CD1c-positive myeloid dendritic cell (primary cell): Measurements from ENCODE around the gene HSF4.
"Not testable (repeated sequence)": the region's sequence is repeated elsewhere in the genome, so short reads cannot be mapped to it uniquely, and the experiment has no call there.

Experiments used
- DNase-seq: peaks from one replicate; pipeline ENCODE4 v3.0.0-alpha.2; 2016; ENCODE audit errors: extremely low spot score

The HSF4 gene, protein sequence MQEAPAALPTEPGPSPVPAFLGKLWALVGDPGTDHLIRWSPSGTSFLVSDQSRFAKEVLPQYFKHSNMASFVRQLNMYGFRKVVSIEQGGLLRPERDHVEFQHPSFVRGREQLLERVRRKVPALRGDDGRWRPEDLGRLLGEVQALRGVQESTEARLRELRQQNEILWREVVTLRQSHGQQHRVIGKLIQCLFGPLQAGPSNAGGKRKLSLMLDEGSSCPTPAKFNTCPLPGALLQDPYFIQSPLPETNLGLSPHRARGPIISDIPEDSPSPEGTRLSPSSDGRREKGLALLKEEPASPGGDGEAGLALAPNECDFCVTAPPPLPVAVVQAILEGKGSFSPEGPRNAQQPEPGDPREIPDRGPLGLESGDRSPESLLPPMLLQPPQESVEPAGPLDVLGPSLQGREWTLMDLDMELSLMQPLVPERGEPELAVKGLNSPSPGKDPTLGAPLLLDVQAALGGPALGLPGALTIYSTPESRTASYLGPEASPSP

DNA sequence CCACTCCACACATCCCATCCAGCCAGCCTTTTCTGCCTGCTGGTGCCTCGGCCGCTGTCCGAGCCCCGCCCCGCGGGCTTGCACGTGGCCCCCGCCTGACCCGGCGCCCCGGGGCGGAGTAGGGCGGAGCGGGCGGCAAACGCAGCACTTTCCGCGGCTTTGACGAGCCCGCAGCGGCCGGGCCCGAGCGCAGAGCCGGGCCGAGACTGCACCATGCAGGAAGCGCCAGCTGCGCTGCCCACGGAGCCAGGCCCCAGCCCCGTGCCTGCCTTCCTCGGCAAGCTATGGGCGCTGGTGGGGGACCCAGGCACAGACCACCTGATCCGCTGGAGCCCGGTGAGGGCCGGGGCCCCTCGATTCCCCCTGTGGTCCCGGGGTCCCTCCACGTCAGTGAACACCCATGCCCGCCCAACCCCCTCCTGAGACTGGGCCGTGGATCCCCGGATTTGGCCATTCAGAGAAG is at the start of gene HSF4:
TSS of gene HSF4 (plus strand) at position 147 of the 463 bp plus-strand sequence. CDS start at position 214, 67 bp downstream.
- DNase-seq: peak; percentile 72

GRCh38 chr16:67114793-67115192 is 49.8 kb upstream of the HSF4 start:
- no peak for DNase-seq

DNA sequence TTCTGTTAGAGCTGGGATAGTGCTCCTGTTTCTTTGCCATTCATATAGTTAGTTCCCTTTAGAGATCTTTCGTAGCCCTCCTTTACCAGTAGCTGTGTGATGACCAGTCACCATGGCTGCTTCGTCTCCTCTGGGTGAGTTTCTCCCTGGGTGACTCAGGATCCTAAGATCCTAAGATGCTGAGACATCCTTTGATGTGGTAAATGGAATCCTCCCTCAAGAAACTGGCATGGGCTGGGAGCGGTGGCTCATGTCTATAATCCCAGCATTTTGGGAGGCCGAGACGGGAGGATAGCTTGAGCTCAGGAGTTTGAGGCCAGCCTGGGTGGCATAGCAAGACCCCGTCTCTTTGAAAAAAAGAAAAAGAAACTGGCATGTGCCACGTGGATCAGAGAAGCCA is 48.9 kb upstream of the HSF4 start:
- DNase-seq: peak; percentile 43

GRCh38 chr16:67116388-67117311 is 47.9 kb upstream of the HSF4 start:
- DNase-seq: no peak

- DNase-seq: no peak
Measured at GRCh38 chr16:67117716-67118115, 46.8 kb upstream of the HSF4 start.

GRCh38 chr16:67120025-67120424 is 44.5 kb upstream of the HSF4 start:
- DNase-seq: no peak

DNA sequence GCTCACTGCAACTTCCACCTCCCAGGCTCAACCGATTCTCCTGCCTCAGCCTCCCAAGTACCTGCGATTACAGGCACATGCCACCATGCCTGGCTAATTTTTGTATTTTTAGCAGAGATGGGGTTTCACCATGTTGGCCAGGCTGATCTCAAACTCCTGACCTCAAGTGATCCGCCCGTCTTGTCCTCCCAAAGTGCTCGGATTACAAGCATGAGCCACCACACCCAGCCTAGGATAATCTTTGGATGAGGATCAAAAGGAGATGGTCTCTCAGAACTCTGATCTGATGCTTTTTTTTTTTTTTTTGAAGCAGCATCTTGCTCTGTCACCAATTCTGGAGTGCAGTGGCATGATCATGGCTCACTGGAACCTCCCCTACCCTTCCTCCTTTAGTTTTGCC is 41.7 kb upstream of the HSF4 start:
- not testable (repeated sequence) for DNase-seq

DNA sequence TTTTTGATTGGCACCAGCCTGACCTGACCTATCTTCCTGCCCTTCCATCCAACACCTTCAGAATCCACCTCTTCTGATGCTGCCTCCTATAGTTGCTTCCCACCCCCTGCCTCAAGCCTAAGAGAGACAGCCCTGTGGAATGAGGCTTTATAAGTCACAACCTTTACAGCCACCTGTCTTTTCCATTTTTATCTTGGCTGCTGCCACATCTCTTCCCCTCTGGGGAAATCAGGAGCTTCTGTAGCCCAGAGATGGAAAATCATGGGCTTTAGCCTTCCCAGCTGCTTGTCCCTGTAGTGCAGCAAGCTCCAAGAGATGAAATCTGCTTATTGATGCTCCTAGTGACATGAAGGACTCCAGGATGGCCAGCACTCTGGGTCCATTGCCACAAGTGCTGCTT is 36.1 kb upstream of the HSF4 start:
- no peak for DNase-seq

DNA sequence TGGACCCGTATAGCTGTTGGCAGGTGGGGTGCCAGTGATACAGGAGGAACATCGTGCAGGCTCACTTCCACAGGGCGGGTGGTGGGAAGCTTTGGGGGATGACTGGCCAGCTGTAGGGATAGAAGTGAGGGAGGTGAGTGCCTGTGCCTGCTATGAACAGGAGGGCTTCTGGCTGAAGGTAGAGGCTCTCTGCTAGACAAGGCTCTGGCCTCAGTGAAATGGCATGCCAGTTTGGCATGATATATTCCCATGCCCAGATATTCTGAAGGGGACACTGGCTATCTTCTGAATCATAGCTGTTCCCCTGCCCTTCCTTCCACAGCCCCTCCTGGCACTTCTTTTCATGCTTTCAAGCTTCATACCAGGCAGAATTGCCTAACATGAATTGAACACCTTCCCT is 35.7 kb upstream of the HSF4 start:
- no peak for DNase-seq

GRCh38 chr16:67129422-67129821 is 35.1 kb upstream of the HSF4 start:
- no peak for DNase-seq

DNA sequence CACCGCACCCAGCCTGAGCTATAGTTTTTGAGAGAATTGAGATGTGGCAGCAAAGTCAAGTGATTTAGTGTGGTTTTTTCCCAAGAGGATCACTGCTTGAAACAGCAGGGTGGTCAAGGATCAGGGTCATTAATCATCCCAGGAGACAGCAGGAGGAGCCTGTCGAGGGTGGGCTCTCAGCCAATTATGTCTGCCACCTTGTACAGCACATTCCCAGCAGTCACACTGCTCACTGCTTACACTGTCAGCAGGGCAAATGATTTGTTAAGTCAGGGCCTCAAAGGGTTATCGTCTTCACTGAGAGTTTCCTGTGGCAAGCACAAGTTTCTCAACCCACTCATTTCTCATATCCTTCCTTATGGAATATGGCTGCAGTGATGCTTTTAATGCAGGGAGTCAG is 26.9 kb upstream of the HSF4 start:
- DNase-seq: no peak

DNA sequence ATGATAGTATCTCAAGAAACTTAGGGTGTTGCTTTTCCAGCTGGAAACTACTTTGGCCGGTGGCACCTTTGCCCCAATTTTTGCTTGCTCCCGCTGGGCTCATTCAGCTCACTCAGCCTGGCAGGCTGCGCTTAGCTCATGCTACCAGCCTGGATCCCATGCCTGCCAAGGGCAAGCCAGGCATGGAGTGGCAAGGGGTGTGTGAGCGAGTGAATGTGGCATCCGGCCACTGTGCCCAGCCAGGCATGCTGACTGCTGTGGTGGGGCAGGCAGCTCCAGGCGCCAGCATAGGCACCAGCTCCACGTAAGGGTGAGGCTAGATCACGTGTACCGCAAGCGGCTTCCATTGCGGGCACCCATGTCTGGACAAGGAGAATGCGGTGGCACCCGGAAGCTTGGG is 23.2 kb upstream of the HSF4 start:
- no peak for DNase-seq

- no peak for DNase-seq
Measured at GRCh38 chr16:67142342-67142741, 22.2 kb upstream of the HSF4 start.

DNA sequence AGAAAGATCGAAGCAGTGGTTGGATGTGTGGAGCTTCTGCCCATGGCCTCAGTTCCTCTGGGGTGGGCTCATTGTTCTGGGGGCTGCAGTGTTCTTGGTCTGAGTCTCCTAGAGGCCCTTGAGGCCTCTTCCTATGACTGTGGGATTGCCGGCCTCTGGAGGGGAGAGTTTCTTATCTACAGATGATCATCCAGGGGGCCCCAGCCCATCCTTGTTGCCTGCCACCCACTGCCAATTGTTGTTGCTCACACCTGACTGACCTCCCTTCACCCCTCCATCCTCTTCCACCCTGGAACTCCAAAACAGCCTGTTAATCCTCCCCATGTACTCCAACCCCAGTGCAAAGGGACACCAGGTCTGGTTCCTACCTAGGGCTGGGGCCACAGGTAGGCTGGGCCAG is 19.6 kb upstream of the HSF4 start:
- no peak for DNase-seq

DNA sequence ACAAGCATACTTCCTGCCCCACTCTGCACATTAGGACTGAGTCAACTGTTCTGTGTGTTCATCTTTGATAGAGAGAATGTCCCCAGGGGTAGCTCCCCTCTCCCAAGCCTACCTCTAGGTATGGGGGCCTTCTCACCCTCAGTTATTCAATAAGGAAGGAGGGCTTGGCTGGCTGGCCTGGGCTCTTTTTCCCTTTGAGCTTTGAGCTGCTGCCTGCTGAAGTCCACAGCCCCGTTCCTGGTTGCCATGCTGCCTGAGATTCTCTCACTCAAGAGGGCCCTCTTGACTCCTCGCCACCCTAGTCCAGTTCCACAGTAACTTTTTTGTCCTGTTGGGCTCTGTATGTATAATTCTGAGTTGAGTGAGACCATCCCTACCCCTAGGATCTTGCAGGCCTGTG is 18.8 kb upstream of the HSF4 start:
- no peak for DNase-seq

- DNase-seq: no peak
Measured at GRCh38 chr16:67146523-67147357, 17.8 kb upstream of the HSF4 start.

DNA sequence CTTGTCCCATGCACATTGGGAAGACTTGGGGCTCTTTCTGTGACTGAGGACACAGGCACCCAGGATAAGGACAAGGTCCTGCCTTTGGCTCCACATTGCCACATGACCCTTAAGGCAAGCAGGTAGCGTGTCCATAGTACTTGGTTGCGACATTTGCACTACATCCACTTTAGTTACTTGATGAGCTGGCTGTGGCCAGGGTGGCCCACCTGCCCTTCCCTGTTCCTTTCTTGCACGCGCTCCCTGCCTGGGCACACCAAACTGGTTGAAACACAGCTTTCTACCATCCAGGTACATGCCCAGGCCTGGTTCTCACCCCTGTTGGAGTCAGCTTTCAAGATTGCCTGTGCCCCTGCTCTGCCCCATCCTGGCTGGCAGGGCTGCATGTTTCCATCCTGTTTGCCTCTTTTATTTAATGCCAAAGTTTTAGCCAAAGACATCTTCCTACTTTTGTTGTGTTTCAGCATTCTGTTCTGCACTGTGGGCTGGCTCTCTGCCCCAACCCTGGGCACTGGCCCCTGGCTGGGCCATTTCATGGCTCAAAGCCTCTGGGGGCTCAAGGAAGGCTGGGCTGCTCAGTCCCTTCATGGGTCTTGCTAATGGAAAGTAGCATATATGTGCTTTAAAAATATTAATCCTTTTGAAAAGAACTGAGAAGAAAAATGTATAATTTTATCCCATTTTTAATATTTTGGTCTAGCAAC is 17.0 kb upstream of the HSF4 start:
- DNase-seq: no peak

GRCh38 chr16:67148221-67148620 is 16.3 kb upstream of the HSF4 start:
- DNase-seq: no peak

- DNase-seq: no peak
Measured at GRCh38 chr16:67148656-67149275, 15.8 kb upstream of the HSF4 start.

DNA sequence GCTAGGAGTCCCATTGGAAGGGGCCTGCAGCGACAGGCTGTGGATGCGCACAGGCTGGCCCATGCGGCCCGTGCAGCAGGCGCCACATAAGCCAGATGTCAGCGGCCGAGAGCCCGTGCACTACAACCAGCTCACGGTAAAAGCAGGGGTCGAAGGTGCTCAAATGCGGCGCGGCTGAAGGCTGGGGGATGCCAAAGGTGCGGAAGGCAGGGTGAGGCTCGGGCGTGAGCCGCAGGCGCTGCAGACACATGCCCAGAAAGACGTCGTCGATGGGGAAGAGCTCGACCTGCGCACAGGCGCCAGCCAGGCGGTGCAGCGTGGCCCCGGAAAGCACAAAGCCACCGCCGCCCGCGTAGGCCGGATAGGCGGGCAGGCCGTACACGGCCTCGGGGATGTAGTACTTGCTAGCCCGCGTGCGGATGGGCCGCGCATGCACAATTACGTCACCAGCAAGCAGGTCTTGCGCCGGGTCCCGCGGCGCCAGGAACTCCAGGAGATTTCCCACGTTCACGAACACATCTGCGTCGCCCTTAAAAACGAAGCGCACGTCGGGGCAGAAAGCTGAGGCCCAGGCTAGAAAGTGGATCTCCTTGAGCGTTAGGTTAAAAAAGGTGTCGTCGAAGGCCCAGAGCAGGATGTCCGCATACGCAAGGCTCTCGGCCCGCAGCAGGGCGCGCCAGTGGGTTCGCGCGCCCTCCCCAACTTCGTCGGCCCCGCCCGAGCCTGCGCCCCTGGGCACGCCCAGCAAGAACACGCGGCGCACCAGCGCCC is 15.1 kb upstream of the HSF4 start:
- DNase-seq: no peak
